Activated naive CD8-positive, alpha-beta T cell (primary cell): ENCODE results near the gene CH25H.

ENCODE experiments used
- H3K27ac Mint-ChIP-seq: one replicate; pipeline ENCODE4 v1.8.0; 2021; ENCODE audit warnings: mixed read lengths
- H3K27me3 Mint-ChIP-seq: one replicate; pipeline ENCODE4 v1.8.0; 2021; ENCODE audit warnings: mixed read lengths
- H3K36me3 Mint-ChIP-seq: one replicate; pipeline ENCODE4 v1.8.0; 2021; ENCODE audit warnings: mixed read lengths
- H3K4me1 Mint-ChIP-seq: one replicate; pipeline ENCODE4 v1.8.0; 2021; ENCODE audit warnings: low read depth, mixed read lengths
- H3K4me3 Mint-ChIP-seq: one replicate; pipeline ENCODE4 v1.8.0; 2021; ENCODE audit warnings: mild to moderate bottlenecking, mixed read lengths
- H3K9me3 Mint-ChIP-seq: one replicate; pipeline ENCODE4 v1.8.0; 2021; ENCODE audit warnings: low read depth, mixed read lengths

CH25H gene

GRCh38 chr10:89159761-89160160 lies 47.4 kb downstream of the CH25H start:
- H3K9me3 Mint-ChIP-seq, result no peaks in the 10 kb centered on the region
- H3K27me3 Mint-ChIP-seq, result peaks cover 11% of the 10 kb centered on the region
- peaks cover 34% of the 10 kb centered on the region for H3K4me1 Mint-ChIP-seq
- H3K36me3 Mint-ChIP-seq, result no peaks in the 10 kb centered on the region
- no peak overlapping the region for H3K4me3 Mint-ChIP-seq
- H3K27ac Mint-ChIP-seq, result no peak overlapping the region

- Mint-ChIP-seq H3K27me3 (peaks cover 11% of the 10 kb centered on the region), H3K9me3 (no peaks in the 10 kb centered on the region), H3K36me3 (no peaks in the 10 kb centered on the region), H3K4me1 (peaks cover 29% of the 10 kb centered on the region), H3K27ac (no peak overlapping the region), H3K4me3 (no peak overlapping the region)
These were observed 47.8 kb downstream of the CH25H start for GRCh38 chr10:89159316-89159715.

- peaks cover 11% of the 10 kb centered on the region for H3K27me3 Mint-ChIP-seq
- no peak overlapping the region for H3K27ac Mint-ChIP-seq
These were observed 48.7 kb downstream of the CH25H start for GRCh38 chr10:89158446-89158845.

GRCh38 chr10:89156161-89156835 lies 50.8 kb downstream of the CH25H start:
- Mint-ChIP-seq H3K36me3 (no peaks in the 10 kb centered on the region), H3K4me1 (peaks cover 10% of the 10 kb centered on the region), H3K27me3 (peaks cover 11% of the 10 kb centered on the region), H3K27ac (no peak overlapping the region), H3K9me3 (no peaks in the 10 kb centered on the region), H3K4me3 (no peak overlapping the region)

More at GRCh38 chr10:89158446-89158845, 48.7 kb downstream of the CH25H start:
- peaks cover 20% of the 10 kb centered on the region for H3K4me1 Mint-ChIP-seq
- H3K36me3 Mint-ChIP-seq, result no peaks in the 10 kb centered on the region
- H3K9me3 Mint-ChIP-seq, result no peaks in the 10 kb centered on the region
- no peak overlapping the region for H3K4me3 Mint-ChIP-seq
